ENCODE measurements around the gene ETS1. TPM values are rescaled to one million over a fixed set of nuclear protein-coding genes. Genes with fewer than 3 reads are reported as not detected.

The ETS1 gene
- total and polyA plus RNA-seq, 2 experiments from 2014 or later = 25.6 to 52.6 TPM

DNA sequence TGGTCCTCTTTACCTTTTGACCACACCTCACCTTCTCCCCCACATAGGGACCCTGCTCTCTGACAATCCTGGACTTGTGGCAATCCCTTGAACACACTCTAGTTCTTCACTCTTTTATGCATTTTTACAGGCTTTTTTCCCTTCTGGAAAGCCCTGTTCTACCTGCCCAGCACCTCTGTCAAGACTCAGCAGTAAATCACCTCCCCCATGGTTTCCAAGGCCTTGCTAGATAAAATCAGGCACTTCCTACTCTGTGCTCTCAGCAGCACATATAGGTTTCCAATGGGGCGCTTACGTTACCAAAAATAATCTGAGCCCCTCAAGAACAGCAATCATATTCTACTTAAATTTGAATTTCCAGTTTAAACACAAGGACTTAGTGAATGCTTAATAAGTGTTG, 53.9 kb downstream of the ETS1 start:
- H3K4me1 Mint-ChIP-seq = peaks cover 35% of the 10 kb centered on the region
- Histone ChIP-seq H4K20me1 (replicated peaks; ENCODE audit: insufficient read depth) (peaks cover 6% of the 10 kb centered on the region), H2AFZ (no peak overlapping the region), H3K4me2 (peak overlapping the region; percentile 66), H3K27ac (ENCODE audit: low read depth) (no peak overlapping the region), H3K27me3 (ENCODE audit: insufficient read depth) (no peaks in the 10 kb centered on the region), H3K4me3 (peak overlapping the region; percentile 32), H3K4me1 (ENCODE audit: insufficient read depth) (peaks cover 36% of the 10 kb centered on the region), H3K9me2 (ENCODE audit: insufficient read depth) (no peaks in the 10 kb centered on the region), H3K36me3 (ENCODE audit: insufficient read depth) (no peaks in the 10 kb centered on the region; the same call in 1 of the 2 replicates), H3F3A (replicated peaks; ENCODE audit: low read depth) (no peaks in the 10 kb centered on the region), H3K79me2 (replicated peaks; ENCODE audit: insufficient read depth) (peaks cover 14% of the 10 kb centered on the region; the same call in 1 of the 2 replicates)
- DNase-seq (ENCODE audit: low spot score) = no peak
- peak; percentile 55 for ATAC-seq
- TF ChIP-seq ZNF331 (CRISPR knock-in tag; IDR thresholded peaks at IDR 0.05; ENCODE audit: low read depth) (no peak), ETS1 (IDR thresholded peaks at IDR 0.05) (no peak), ZNF114 (CRISPR knock-in tag; IDR thresholded peaks at IDR 0.05) (no peak), CTCF (conservative IDR thresholded peaks at IDR 0.05; ENCODE audit: low read depth in 2 of 2) (no peak), EZH2 (IDR thresholded peaks at IDR 0.05; ENCODE audit: low read depth, unreplicated experiment) (no peak), EZH2phosphoT487 (IDR thresholded peaks at IDR 0.05; ENCODE audit: unreplicated experiment) (no peak), NANOG (IDR thresholded peaks at IDR 0.05; ENCODE audit: borderline replicate concordance) (no peak), STAT1 (IDR thresholded peaks at IDR 0.05; ENCODE audit: unreplicated experiment) (no peak), JUNB (IDR thresholded peaks at IDR 0.05; ENCODE audit: unreplicated experiment) (no peak), POLR2AphosphoS5 (IDR thresholded peaks at IDR 0.05; ENCODE audit: low read depth) (no peak), CREB1 (CRISPR knock-in tag; IDR thresholded peaks at IDR 0.05; ENCODE audit: low read depth) (no peak)
- TF ChIP-seq, protein P1, sequence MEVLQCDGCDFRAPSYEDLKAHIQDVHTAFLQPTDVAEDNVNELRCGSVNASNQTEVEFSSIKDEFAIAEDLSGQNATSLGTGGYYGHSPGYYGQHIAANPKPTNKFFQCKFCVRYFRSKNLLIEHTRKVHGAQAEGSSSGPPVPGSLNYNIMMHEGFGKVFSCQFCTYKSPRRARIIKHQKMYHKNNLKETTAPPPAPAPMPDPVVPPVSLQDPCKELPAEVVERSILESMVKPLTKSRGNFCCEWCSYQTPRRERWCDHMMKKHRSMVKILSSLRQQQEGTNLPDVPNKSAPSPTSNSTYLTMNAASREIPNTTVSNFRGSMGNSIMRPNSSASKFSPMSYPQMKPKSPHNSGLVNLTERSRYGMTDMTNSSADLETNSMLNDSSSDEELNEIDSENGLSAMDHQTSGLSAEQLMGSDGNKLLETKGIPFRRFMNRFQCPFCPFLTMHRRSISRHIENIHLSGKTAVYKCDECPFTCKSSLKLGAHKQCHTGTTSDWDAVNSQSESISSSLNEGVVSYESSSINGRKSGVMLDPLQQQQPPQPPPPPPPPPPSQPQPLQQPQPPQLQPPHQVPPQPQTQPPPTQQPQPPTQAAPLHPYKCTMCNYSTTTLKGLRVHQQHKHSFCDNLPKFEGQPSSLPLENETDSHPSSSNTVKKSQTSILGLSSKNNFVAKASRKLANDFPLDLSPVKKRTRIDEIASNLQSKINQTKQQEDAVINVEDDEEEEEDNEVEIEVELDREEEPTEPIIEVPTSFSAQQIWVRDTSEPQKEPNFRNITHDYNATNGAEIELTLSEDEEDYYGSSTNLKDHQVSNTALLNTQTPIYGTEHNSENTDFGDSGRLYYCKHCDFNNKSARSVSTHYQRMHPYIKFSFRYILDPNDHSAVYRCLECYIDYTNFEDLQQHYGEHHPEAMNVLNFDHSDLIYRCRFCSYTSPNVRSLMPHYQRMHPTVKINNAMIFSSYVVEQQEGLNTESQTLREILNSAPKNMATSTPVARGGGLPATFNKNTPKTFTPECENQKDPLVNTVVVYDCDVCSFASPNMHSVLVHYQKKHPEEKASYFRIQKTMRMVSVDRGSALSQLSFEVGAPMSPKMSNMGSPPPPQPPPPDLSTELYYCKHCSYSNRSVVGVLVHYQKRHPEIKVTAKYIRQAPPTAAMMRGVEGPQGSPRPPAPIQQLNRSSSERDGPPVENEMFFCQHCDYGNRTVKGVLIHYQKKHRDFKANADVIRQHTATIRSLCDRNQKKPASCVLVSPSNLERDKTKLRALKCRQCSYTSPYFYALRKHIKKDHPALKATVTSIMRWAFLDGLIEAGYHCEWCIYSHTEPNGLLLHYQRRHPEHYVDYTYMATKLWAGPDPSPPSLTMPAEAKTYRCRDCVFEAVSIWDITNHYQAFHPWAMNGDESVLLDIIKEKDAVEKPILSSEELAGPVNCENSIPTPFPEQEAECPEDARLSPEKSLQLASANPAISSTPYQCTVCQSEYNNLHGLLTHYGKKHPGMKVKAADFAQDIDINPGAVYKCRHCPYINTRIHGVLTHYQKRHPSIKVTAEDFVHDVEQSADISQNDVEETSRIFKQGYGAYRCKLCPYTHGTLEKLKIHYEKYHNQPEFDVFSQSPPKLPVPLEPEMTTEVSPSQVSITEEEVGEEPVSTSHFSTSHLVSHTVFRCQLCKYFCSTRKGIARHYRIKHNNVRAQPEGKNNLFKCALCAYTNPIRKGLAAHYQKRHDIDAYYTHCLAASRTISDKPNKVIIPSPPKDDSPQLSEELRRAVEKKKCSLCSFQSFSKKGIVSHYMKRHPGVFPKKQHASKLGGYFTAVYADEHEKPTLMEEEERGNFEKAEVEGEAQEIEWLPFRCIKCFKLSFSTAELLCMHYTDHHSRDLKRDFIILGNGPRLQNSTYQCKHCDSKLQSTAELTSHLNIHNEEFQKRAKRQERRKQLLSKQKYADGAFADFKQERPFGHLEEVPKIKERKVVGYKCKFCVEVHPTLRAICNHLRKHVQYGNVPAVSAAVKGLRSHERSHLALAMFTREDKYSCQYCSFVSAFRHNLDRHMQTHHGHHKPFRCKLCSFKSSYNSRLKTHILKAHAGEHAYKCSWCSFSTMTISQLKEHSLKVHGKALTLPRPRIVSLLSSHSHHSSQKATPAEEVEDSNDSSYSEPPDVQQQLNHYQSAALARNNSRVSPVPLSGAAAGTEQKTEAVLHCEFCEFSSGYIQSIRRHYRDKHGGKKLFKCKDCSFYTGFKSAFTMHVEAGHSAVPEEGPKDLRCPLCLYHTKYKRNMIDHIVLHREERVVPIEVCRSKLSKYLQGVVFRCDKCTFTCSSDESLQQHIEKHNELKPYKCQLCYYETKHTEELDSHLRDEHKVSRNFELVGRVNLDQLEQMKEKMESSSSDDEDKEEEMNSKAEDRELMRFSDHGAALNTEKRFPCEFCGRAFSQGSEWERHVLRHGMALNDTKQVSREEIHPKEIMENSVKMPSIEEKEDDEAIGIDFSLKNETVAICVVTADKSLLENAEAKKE (CRISPR knock-in tag; IDR thresholded peaks at IDR 0.05) = no peak
- TF ChIP-seq, protein P2, sequence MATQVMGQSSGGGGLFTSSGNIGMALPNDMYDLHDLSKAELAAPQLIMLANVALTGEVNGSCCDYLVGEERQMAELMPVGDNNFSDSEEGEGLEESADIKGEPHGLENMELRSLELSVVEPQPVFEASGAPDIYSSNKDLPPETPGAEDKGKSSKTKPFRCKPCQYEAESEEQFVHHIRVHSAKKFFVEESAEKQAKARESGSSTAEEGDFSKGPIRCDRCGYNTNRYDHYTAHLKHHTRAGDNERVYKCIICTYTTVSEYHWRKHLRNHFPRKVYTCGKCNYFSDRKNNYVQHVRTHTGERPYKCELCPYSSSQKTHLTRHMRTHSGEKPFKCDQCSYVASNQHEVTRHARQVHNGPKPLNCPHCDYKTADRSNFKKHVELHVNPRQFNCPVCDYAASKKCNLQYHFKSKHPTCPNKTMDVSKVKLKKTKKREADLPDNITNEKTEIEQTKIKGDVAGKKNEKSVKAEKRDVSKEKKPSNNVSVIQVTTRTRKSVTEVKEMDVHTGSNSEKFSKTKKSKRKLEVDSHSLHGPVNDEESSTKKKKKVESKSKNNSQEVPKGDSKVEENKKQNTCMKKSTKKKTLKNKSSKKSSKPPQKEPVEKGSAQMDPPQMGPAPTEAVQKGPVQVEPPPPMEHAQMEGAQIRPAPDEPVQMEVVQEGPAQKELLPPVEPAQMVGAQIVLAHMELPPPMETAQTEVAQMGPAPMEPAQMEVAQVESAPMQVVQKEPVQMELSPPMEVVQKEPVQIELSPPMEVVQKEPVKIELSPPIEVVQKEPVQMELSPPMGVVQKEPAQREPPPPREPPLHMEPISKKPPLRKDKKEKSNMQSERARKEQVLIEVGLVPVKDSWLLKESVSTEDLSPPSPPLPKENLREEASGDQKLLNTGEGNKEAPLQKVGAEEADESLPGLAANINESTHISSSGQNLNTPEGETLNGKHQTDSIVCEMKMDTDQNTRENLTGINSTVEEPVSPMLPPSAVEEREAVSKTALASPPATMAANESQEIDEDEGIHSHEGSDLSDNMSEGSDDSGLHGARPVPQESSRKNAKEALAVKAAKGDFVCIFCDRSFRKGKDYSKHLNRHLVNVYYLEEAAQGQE (IDR thresholded peaks at IDR 0.05; ENCODE audit: unreplicated experiment) = no peak
- no peaks in the 10 kb centered on the region for H3K9me3 Mint-ChIP-seq
- H3K36me3 Mint-ChIP-seq (ENCODE audit: low read depth) = peaks cover 4% of the 10 kb centered on the region; the same call in 2 of the 3 replicates
- peak overlapping the region; percentile 62 for H3K4me3 Mint-ChIP-seq
- H3K27ac Mint-ChIP-seq = no peak overlapping the region
- H3K27me3 Mint-ChIP-seq (ENCODE audit: insufficient read depth, low read depth, poor library complexity) = peaks cover 16% of the 10 kb centered on the region
